ENCODE data around the gene NHSL1.

Gene NHSL1

DNA sequence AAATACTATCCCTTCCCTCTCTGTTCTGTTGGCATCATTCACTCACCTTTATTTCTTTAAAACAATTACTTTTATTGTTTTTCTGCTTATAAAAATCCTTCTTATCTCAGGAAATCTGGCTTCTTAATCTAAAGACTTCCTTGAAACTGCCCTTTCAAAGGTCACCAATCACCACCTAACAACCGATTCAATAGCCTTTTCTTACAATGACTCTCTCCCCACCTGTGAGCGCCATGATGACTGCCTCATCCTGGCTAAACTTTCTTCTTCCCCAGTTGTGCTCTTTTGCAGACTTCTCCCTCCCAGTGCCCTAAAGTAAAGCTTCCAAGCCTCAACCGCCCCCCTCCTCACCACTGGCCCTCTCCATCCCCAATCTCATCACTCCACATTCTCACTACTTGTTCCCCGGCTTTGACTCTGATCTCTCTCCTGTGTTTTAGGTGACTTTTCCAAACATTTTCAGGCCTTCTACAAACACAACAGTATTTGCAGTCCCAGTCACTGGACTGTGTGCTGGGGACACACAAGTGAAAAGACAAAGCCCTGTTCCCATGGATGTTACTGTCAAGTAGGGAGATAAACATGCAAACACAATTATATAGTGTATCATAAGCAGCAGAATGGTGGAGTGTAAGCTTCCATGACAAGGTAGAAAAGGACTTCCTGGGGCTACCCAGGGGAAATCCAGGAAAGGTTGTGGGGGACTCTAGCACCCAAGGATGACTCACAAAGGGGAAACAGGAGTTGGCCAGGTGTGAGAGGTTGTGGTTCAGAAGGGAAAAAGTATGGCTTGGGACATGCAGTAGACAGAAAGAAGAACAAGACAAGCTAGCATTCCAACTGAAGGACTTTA is 12.8 kb downstream of the NHSL1 start:
- peaks cover 5 to 13% of the 10 kb centered on the region in 2 donors for H3K36me3 ChIP-seq (ENCODE audit: control insufficient read depth in 1 of 2, insufficient read depth in 2 of 2, low read length in 2 of 2)
- peak overlapping the region; percentile 49 for H3K27ac ChIP-seq (ENCODE audit: low read depth, low read length)
- no peaks in the 10 kb centered on the region for H3K27me3 ChIP-seq (ENCODE audit: control insufficient read depth in 1 of 2, insufficient read depth in 2 of 2, low read length in 2 of 2)
- H3K9ac ChIP-seq (ENCODE audit: low read depth in 1 of 2, low read length in 2 of 2) = no peak overlapping the region
- peaks cover 62 to 71% of the 10 kb centered on the region in 2 donors for H3K4me1 ChIP-seq (ENCODE audit: control insufficient read depth in 1 of 2, insufficient read depth in 2 of 2, low read length in 2 of 2)
- H3K4me3 ChIP-seq (ENCODE audit: low read depth in 1 of 2, low read length in 2 of 2) = peak overlapping the region in 1 of 2 donors; percentile 10
- no peaks in the 10 kb centered on the region for H3K9me3 ChIP-seq (ENCODE audit: control insufficient read depth in 1 of 2, low read length in 2 of 2)

DNA sequence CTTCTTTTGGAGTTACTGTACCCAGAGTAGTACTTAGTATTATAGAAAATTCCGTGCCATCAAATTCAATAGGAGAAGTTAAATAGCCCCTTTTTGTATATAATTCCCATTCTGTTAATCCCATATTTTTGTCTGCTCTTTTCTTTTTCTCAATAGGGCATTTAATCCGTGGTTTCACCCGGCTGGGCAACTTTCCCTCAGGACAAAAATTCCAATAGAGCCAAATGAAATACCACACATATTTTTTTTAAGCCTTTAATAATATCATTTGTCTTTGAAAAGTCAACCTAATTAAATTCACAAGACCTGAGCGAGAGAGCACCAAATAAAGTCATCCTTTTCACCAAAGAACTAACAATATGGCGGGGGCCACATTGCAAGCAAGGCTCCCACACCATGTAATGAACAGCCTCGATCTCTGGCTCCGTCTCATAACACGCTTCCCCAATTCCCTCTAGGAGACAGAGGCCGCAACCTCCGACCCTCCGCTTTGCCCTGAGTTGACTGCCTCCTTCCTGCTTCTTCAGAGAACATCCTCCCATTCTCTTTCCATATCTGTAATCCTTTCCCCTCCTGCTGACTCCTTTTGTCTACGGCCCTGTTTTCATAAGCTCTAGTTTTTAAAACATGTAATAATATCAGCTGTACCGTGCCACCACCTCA is 13.6 kb downstream of the NHSL1 start:
- Histone ChIP-seq H3K27me3 (ENCODE audit: control insufficient read depth in 1 of 2, insufficient read depth in 2 of 2, low read length in 2 of 2) (no peaks in the 10 kb centered on the region), H3K4me1 (ENCODE audit: control insufficient read depth in 1 of 2, insufficient read depth in 2 of 2, low read length in 2 of 2) (peaks cover 60 to 72% of the 10 kb centered on the region in 2 donors), H3K9me3 (ENCODE audit: control insufficient read depth in 1 of 2, low read length in 2 of 2) (no peaks in the 10 kb centered on the region), H3K27ac (ENCODE audit: low read depth, low read length) (no peak overlapping the region), H3K9ac (ENCODE audit: low read depth in 1 of 2, low read length in 2 of 2) (no peak overlapping the region), H3K4me3 (ENCODE audit: low read depth in 1 of 2, low read length in 2 of 2) (no peak overlapping the region), H3K36me3 (ENCODE audit: control insufficient read depth in 1 of 2, insufficient read depth in 2 of 2, low read length in 2 of 2) (peaks cover 5 to 9% of the 10 kb centered on the region in 2 donors)

DNA sequence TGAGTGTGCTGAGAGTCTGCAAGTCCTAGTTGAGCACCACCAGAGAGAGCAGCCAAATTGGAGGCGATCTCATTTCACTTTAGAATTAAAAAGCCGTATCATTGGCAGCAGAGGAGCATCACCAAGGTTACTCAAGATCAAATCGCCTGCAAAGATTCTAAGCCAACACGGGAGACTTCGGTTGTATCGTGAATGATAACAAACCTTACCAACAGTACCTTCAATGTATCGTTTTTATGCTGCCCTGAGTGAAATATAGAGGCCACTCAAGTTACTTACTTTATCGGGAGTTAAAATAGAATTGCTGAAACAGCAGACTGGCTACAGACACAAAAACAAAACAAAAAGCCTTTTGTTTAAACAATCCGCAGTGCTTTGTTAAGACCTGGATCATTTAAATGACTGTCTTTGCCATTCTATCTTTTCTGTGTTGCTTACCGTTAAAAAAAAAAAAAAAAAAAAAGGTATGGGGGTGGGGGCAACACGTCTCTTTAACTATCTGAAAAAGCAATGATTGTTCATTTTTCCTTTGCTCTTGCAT is 14.2 kb downstream of the NHSL1 start:
- Histone ChIP-seq H3K9me3 (ENCODE audit: control insufficient read depth in 1 of 2, low read length in 2 of 2) (no peaks in the 10 kb centered on the region), H3K27me3 (ENCODE audit: control insufficient read depth in 1 of 2, insufficient read depth in 2 of 2, low read length in 2 of 2) (no peaks in the 10 kb centered on the region), H3K4me3 (ENCODE audit: low read depth in 1 of 2, low read length in 2 of 2) (no peak overlapping the region), H3K9ac (ENCODE audit: low read depth in 1 of 2, low read length in 2 of 2) (peak overlapping the region in 1 of 2 donors; percentile 15), H3K36me3 (ENCODE audit: control insufficient read depth in 1 of 2, insufficient read depth in 2 of 2, low read length in 2 of 2) (peaks cover 1 to 13% of the 10 kb centered on the region in 2 donors), H3K27ac (ENCODE audit: low read depth, low read length) (no peak overlapping the region), H3K4me1 (ENCODE audit: control insufficient read depth in 1 of 2, insufficient read depth in 2 of 2, low read length in 2 of 2) (peaks cover 64 to 73% of the 10 kb centered on the region in 2 donors)

DNA sequence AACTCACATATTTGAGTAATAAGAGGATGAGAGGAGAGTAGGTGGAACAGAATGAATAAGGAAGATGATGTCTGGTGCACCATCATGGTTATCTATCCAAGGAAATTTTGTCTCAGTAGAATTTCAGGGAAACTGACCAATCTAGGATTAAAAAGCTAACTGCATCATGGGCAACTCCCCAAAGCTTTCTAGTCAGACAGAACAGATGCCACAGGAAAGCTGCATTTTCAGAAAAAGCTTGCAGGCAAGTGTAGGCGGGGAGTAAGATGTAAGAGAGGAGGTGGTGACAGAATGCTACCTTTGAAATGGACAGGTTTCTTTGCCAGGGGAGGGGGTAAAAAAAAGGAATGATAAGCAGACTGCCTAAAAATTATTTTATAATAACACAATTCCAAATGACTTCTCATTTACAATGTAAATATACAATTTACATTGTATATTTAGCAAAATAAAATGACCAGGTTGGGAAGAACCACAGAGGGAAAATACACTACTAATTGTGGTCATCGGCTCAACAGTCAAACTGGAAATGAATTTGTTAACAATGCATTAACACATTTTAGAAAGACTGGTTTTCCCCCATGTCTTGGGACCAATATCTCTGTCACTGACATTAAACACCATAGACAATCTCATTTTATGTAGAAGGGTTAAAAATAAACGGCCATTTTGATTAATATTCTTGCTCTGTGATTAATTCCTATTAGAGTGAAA is 15.1 kb downstream of the NHSL1 start:
- H3K9me3 ChIP-seq (ENCODE audit: control insufficient read depth in 1 of 2, low read length in 2 of 2) = no peaks in the 10 kb centered on the region
- no peak overlapping the region for H3K27ac ChIP-seq (ENCODE audit: low read depth, low read length)
- H3K4me3 ChIP-seq (ENCODE audit: low read depth in 1 of 2, low read length in 2 of 2) = no peak overlapping the region
- peaks cover 0 to 17% of the 10 kb centered on the region in 2 donors for H3K36me3 ChIP-seq (ENCODE audit: control insufficient read depth in 1 of 2, insufficient read depth in 2 of 2, low read length in 2 of 2)
- peaks cover 68 to 76% of the 10 kb centered on the region in 2 donors for H3K4me1 ChIP-seq (ENCODE audit: control insufficient read depth in 1 of 2, insufficient read depth in 2 of 2, low read length in 2 of 2)
- no peak overlapping the region for H3K9ac ChIP-seq (ENCODE audit: low read depth in 1 of 2, low read length in 2 of 2)
- no peaks in the 10 kb centered on the region for H3K27me3 ChIP-seq (ENCODE audit: control insufficient read depth in 1 of 2, insufficient read depth in 2 of 2, low read length in 2 of 2)

DNA sequence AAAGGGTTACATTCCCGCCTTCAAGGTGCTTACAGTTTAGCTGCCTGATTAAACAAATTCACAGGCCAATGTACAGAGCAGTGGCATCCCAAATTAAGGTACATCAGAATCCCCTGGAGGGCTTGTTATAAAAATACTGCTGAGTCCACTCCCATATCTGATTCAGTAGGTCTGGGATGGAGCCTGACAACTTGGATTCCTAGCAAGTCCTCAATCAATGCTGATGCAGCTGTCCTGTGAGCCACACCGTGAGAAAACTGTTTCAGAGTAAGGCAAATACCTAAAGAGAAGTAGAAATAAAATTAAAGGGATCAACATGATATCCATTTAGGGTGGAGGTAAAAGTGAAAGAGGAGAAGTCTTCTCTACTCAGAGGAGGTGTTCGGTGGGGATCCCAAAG is 16.5 kb downstream of the NHSL1 start:
- H3K9ac ChIP-seq (ENCODE audit: low read depth in 1 of 2, low read length in 2 of 2) = no peak overlapping the region
- H3K4me1 ChIP-seq (ENCODE audit: control insufficient read depth in 1 of 2, insufficient read depth in 2 of 2, low read length in 2 of 2) = peaks cover 57 to 69% of the 10 kb centered on the region in 2 donors

DNA sequence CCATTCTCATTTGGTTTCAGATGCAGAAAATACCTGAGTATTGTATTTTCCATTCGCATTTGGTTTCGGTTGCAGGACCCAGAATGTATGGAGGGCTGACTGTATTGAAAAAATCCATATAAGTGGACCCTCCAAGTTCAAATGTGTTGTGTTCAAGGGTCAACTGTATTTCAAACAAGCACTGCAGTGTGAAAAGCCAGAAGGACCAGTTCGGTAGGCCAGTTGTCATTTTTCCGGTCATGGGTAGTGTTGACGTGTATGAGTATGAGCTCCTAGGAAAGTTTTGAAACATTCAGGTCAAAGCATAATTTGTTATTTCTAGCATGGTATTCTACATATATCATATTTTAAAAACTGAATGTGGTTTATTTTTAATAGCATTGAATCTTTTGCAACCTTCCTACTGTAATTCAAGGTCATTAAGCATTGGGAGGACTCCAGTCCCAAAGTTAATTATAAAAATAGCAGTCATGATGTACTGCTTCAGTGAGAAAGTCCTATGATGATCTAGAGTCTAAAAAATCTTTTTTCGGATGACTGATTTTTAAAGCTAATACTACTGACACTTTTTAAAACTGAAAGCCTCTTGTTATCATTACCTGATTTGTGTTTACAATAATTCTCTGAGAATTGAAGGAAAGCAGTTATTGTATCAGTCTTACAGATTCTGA is 18.9 kb downstream of the NHSL1 start:
- Histone ChIP-seq H3K4me1 (ENCODE audit: control insufficient read depth in 1 of 2, insufficient read depth in 2 of 2, low read length in 2 of 2) (peaks cover 36 to 47% of the 10 kb centered on the region in 2 donors), H3K9ac (ENCODE audit: low read depth in 1 of 2, low read length in 2 of 2) (no peak overlapping the region), H3K36me3 (ENCODE audit: control insufficient read depth in 1 of 2, insufficient read depth in 2 of 2, low read length in 2 of 2) (peaks cover 0 to 16% of the 10 kb centered on the region in 2 donors), H3K27me3 (ENCODE audit: control insufficient read depth in 1 of 2, insufficient read depth in 2 of 2, low read length in 2 of 2) (no peaks in the 10 kb centered on the region), H3K4me3 (ENCODE audit: low read depth in 1 of 2, low read length in 2 of 2) (no peak overlapping the region), H3K27ac (ENCODE audit: low read depth, low read length) (no peak overlapping the region), H3K9me3 (ENCODE audit: control insufficient read depth in 1 of 2, low read length in 2 of 2) (no peaks in the 10 kb centered on the region)

More for the DNA sequence above, 16.5 kb downstream of the NHSL1 start:
- no peak overlapping the region for H3K4me3 ChIP-seq (ENCODE audit: low read depth in 1 of 2, low read length in 2 of 2)
- no peak overlapping the region for H3K27ac ChIP-seq (ENCODE audit: low read depth, low read length)
- H3K9me3 ChIP-seq (ENCODE audit: control insufficient read depth in 1 of 2, low read length in 2 of 2) = no peaks in the 10 kb centered on the region
- no peaks in the 10 kb centered on the region for H3K27me3 ChIP-seq (ENCODE audit: control insufficient read depth in 1 of 2, insufficient read depth in 2 of 2, low read length in 2 of 2)
- H3K36me3 ChIP-seq (ENCODE audit: control insufficient read depth in 1 of 2, insufficient read depth in 2 of 2, low read length in 2 of 2) = peaks cover 0 to 13% of the 10 kb centered on the region in 2 donors

DNA sequence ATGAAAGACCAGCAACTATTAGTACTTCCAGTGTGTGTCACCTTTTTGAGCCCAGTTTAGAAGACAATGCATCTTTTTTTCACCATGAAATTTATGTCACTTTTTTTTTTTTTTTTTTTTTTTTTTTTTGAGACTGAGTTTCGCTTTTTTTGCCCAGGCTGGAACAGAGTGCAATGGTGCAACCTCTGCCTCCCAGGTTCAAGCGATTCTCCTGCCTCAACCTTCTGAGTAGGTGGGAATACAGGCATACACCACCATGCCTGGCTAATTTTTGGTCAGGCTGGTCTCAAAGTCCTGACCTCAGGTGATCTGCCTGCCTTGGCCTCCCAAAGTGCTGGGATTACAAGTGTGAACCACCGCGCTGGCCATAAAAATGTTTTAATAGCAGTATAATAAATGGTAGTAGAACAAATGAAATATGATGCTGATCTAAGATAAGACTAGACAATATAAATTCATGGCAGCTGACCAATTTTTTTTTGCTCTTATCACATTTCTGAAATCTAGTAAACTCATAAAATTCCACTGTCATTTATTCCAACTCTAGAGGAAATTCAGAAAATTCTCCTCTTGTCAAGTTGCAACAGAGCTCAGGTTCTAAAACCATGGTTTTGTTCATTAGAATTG is 21.3 kb downstream of the NHSL1 start:
- peaks cover 0 to 12% of the 10 kb centered on the region in 2 donors for H3K36me3 ChIP-seq (ENCODE audit: control insufficient read depth in 1 of 2, insufficient read depth in 2 of 2, low read length in 2 of 2)
- H3K9ac ChIP-seq (ENCODE audit: low read depth in 1 of 2, low read length in 2 of 2) = no peak overlapping the region
- H3K4me3 ChIP-seq (ENCODE audit: low read depth in 1 of 2, low read length in 2 of 2) = no peak overlapping the region
- no peak overlapping the region for H3K27ac ChIP-seq (ENCODE audit: low read depth, low read length)
- H3K4me1 ChIP-seq (ENCODE audit: control insufficient read depth in 1 of 2, insufficient read depth in 2 of 2, low read length in 2 of 2) = peaks cover 17 to 27% of the 10 kb centered on the region in 2 donors
- H3K9me3 ChIP-seq (ENCODE audit: control insufficient read depth in 1 of 2, low read length in 2 of 2) = no peaks in the 10 kb centered on the region
- H3K27me3 ChIP-seq (ENCODE audit: control insufficient read depth in 1 of 2, insufficient read depth in 2 of 2, low read length in 2 of 2) = no peaks in the 10 kb centered on the region

DNA sequence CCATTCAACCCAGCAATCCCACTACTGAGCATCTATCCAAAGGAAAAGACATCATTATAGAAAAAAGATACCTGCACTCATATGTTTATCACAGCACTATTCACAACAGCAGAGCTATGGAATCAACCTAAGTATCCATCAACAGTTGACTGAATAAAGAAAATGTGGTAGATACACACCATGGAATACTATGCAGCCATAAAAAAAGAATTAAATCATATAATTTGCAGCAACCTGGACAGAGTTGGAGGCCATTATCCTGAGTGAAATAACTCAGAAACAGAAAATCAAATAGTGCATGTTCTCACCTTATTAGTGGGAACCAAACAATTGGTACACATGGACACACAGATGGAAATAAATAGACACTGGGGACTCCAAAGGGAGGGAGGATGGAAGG is 23.2 kb downstream of the NHSL1 start:
- Histone ChIP-seq H3K9ac (ENCODE audit: low read depth in 1 of 2, low read length in 2 of 2) (no peak overlapping the region), H3K36me3 (ENCODE audit: control insufficient read depth in 1 of 2, insufficient read depth in 2 of 2, low read length in 2 of 2) (peaks cover 0 to 16% of the 10 kb centered on the region in 2 donors), H3K9me3 (ENCODE audit: control insufficient read depth in 1 of 2, low read length in 2 of 2) (no peaks in the 10 kb centered on the region), H3K27ac (ENCODE audit: low read depth, low read length) (no peak overlapping the region), H3K4me3 (ENCODE audit: low read depth in 1 of 2, low read length in 2 of 2) (no peak overlapping the region), H3K27me3 (ENCODE audit: control insufficient read depth in 1 of 2, insufficient read depth in 2 of 2, low read length in 2 of 2) (no peaks in the 10 kb centered on the region), H3K4me1 (ENCODE audit: control insufficient read depth in 1 of 2, insufficient read depth in 2 of 2, low read length in 2 of 2) (peaks cover 17 to 25% of the 10 kb centered on the region in 2 donors)

DNA sequence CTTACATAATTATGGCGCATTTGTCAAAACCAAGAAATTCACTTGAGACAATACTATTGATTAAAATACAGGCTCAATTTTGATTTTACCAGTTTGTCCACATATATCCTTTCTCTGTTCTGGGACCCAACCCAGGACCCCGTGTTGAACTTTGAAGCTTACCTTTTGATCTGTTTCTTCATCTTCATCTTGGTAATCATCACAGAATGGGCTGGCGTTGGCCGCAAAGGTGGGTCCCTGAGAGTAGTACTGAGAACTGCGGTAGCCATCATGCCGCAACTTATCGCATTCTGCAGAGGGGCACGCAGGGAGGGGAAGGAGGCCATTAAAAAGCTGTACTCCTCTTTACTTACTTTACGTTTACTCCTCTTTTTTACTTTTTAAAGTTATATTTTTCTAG is 26.1 kb downstream of the NHSL1 start:
- no peak overlapping the region for H3K9ac ChIP-seq (ENCODE audit: low read depth in 1 of 2, low read length in 2 of 2)
- no peak overlapping the region for H3K27ac ChIP-seq (ENCODE audit: low read depth, low read length)
- H3K4me1 ChIP-seq (ENCODE audit: control insufficient read depth in 1 of 2, insufficient read depth in 2 of 2, low read length in 2 of 2) = no peaks in the 10 kb centered on the region
- no peaks in the 10 kb centered on the region for H3K27me3 ChIP-seq (ENCODE audit: control insufficient read depth in 1 of 2, insufficient read depth in 2 of 2, low read length in 2 of 2)
- no peaks in the 10 kb centered on the region for H3K9me3 ChIP-seq (ENCODE audit: control insufficient read depth in 1 of 2, low read length in 2 of 2)
- peaks cover 17 to 31% of the 10 kb centered on the region in 2 donors for H3K36me3 ChIP-seq (ENCODE audit: control insufficient read depth in 1 of 2, insufficient read depth in 2 of 2, low read length in 2 of 2)
- H3K4me3 ChIP-seq (ENCODE audit: low read depth in 1 of 2, low read length in 2 of 2) = no peak overlapping the region

Data from duodenal mucosa (tissue), 2 donors.